ENCODE data around the gene OGA.

The OGA gene
- 473 to 498 reads per million in 2 donors for total RNA-seq

DNA sequence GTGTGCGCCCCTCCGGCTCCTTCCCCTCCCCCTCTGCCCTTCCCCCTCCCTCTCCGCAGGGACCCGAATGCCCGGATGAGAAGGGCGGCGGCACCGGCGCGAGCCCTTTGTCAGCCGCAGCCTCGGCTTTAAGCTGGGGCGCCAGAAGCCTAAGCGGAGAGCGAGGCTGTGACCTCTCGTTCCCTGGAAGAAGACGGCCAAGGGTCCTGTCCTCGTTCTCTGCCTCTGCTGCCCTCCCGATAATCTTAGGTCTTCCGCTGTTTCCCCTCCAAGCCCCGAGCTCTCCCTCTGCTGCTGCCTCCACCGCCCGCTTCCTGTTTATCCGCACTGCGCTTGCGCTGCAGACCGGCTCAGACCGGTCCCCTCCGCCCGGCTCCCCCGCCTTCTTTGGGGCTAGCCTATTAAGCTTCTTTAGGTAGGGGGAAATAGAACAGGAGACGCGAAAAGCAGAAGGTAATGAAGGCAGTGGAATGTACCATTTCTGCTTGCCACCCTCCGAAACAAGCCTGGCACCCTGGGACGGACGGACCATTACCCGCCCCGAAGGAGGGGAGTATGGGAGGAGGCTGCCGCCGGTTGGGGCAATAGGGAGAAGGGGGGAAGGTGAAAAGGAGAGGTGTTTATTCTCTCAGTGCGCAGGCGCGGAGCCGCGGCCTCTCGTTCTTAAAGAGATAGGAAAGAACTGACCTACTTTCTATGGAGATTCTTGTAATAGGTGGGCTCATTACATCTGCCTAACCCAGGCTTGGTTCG, at the start of gene OGA:
OGA (minus strand) TSS at position 326 of the 753 bp plus-strand sequence. CDS start 422 bp downstream, outside the sequence.
- peak; percentile 95 to 100 (median 98) for DNase-seq

DNA sequence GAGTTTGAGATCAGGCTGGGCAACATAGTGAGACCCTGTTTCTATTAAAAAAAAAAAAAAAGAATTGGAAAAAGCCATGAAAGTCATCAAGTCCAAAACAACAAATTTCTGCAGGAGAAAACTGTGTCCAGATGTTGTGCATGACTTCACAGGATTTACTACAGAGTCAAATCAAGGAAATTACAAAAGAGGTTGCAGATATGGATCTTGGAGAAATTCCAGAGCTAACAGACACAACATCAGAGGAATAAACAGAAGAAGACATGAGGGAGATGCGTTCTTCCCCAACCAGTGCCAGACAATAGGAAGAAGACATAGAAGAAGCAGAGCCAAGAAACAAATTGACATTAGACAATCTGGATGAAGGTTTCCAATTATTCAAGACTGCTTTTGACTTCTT, 49.7 kb upstream of the OGA start:
- no peak for DNase-seq

DNA sequence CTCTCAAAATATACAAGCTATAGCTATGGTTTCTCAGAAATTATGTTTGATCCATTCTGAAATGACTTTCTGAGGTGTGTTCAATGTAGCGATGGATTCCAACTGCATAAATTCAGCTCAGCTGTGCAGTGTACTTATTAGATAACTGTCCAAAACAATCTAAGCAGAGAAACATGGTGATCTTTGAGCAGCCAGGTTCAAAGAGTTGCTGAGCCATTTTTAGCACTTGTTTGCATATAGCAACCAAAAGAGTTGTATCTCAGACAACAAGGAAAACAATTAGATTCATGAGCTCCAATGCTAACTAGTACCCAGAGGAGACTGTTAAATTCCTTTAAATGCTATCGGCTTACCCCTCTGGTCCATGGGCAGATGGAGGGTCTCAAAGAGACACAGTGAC, 41.3 kb upstream of the OGA start:
- no peak for DNase-seq

DNA sequence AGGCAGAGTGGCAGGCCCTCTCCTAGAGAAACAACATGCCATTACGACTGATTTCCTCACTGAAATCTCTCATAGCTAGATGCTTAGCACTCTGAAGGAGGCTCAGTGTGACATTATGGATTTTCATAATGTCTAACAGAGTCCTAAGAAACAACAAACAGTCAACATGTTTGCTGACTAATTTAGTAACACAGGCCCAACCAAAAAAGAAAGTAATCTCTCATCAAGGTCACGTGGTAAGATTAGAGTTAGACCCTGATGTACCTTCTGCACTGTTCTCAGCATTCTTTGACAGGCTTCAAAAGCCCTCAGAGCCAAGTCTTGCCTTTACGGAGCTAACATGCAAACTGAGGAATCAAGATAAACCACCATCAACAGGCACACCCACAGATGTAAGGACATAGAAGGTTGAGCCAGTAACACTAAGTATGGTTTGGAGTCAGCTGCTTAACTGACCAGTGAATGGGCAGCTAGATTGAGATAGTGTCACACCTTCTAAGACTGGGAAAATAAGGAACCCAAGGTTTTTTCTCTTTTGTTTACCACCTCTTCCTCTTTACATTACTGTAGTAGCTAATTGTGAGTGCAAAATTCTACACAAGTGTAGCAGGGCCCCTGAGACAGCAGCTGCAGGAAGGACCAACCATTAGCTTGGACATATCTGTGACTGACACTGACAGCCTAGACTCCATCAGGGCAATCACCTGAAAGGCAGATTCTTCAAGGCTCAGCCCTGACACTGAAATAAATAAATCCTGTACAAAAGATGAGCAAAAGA, 40.7 kb upstream of the OGA start:
- peak in 1 of 5 experiments; percentile 86 for DNase-seq

GRCh38 chr10:101857802-101858476, 39.7 kb upstream of the OGA start:
- no peak for DNase-seq

GRCh38 chr10:101856626-101857025, 38.4 kb upstream of the OGA start:
- DNase-seq, result no peak

DNA sequence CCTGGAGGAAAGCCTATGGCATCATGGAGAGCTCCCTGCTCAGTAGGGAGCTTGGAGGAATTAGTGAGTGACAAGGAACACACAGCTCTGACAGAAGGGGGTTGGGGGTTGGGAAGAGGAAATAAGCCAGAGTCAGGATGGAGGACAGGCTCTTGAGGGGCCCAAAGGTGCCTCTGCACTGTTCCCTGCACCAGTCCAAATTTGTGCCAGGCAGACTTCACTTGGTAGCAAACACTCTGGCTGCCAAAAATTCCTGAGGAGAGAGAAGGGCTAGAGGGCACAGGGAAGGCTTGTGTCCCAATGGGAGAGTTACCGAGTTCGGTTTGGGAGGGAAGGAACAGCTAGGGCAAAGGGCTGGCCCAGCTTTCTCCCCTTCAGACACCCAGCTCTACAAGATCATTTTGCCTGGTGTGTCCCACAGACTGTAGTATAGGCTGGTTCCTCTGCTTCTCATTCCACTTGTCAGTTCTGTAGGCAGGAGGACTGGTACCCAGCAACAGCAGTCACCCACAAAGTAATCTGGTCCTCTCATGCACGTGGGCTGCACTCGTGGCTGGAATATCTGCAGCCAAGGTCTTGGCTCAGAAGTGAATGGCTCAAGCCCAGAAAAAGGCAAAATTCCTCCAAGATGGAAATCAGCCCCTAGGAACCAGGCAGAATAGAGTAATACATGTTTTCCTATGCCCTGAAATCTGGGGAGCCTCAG, 33.3 kb upstream of the OGA start:
- no peak for DNase-seq

DNA sequence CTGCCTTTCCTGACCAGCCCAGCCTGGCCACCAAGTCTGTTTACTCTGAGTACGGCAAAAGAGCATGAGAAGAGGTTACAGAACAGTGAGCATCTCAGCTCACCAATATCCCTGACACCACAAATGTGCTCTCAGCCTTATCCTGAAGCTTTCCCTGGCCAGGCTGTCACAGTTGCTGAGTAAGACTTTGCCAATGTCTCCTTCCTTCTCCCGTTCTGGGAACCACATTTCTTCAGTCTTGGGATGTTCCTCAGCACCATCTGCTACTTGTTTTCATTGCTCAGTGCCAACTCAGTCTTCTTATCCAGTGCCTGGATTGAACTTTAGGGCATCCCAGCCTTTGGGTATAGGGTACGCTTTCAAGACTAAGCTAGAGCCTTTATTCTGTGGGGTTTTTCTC, 32.5 kb upstream of the OGA start:
- no peak for DNase-seq

GRCh38 chr10:101848894-101849351, 30.7 kb upstream of the OGA start:
- no peak for DNase-seq

- no peak for DNase-seq
Observed at GRCh38 chr10:101848408-101848807, 30.2 kb upstream of the OGA start.

- DNase-seq, result no peak
Observed at GRCh38 chr10:101845893-101846292, 27.6 kb upstream of the OGA start.

DNA sequence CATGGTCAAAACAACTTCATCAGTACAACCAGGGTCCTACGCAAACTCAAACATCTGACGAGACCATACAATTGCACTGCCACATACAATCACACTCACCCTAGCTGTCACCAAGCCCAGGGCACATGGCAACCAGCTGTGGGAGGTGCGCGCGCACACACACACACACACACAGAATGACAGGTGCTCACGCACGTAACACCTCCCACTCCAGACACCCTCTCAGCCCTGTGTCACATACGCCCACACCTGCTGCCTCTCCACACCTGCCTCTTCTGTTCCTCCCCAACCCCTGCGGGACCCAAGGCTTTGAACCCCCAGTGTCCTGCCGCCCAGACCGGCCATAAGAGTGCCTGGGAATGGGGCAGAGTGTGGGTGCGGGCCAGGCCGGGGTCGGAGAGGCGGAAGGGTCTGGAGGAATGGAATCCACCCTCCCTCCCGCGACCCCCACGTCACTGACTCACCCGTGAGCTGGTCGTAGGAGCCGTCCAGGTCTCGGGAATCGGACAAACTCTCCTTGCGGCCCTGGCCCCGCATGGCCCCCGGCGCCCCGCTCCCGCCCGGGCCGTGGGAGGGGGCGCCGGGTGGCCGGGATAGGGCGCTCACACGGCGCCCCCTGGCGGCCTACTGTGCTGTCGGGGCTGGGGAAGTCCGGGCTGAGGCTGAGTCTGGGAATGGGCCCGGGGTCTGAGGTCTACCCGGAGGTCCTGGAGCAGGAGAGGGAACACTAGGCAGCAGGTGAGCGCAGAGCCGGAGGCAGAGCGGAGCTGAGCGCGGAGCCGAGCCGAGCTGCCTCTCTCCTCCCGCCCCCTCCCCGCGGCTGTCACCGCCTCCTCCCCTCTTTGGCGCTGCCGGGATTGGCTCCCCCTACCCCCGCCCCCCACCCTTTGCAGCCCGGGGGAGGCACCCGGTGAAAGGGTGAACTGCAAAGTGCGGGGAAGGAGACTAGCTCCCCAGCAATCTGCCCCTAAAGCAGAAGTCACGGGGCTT, 25.1 kb upstream of the OGA start, which contains the start of gene KCNIP2:
KCNIP2 (minus strand) TSS at position 769 of the 990 bp plus-strand sequence; CDS start at position 537, 232 bp downstream.
- peak; percentile 43 to 67 (median 47) for DNase-seq

DNA sequence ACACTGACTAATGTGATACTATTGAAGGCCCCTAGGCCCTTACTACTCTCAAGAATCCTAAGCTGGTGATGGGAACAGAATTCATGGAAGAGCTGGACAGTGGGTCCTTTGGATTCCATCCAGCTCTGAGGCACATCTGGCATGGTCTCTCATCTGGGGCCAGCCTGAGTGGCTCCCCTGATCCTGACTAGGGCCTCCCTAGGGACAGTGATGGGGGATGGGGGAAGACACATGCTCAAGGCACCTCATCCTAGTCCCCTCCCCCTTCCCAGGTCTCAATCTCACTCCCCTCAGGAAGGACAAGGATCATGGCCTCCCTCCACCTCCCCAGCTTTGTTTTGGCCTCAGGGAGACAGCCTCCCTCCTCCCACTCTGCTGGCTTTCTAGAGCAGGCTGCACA, 23.6 kb upstream of the OGA start:
- DNase-seq, result no peak

DNA sequence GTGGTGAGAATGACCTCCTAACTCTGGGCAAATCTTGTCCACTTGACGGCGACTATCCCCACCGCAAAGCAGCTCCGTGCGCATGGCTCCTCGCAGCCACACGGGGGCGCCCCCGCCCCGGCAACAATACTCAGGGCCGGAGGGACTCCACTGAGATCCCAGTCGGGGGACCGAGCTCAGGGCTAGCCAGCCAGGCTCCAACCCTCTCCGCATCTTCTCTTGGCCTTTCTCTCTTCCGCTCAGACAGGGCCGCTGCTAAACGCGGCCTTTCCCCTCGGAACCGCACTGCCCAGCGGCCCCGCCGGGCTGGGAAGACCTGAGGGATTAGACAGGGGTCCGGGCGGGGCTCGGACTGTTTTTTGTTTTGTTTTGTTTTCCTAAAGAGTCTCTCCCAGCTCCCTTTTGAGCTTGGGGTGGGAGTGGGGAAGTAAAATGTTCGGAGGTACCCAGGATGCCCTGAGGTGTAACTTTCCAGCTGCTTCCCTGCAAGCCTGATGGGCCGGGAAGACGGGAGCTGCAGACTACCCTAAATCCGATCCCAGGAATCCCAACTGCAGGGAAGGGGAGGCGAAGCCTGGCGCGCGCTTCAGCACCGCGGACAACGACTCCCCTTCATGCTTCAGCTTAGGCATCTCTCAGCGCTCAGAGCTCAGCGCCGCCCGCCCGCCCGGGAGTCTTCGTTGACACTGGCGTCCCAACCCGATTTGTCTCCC, 22.7 kb upstream of the OGA start:
- peak; percentile 50 to 74 (median 65) for DNase-seq

- peak in 1 of 5 experiments; percentile 51 for DNase-seq
Observed at GRCh38 chr10:101840102-101840684, 21.9 kb upstream of the OGA start.

- peak; percentile 38 to 64 (median 50) for DNase-seq
Observed at GRCh38 chr10:101839416-101840063, 21.3 kb upstream of the OGA start.

DNA sequence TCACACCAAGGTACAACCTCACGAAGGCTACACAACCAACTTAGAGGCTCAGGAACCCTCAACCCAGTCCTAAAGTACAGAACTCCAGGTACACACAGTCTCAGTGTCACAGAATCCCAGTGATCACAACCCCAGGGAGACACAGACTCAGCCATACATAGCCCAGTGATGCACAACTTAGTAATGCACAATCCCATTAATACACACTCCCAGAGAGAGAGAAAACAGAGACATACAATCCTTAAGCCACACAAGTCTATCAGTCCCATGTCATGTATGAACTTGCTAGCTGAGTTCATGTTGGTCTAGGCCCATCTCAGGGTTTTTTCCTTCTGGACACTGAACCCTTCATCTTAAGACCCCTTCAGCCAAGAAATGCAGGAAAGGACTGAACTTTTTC, 20.8 kb upstream of the OGA start:
- DNase-seq, result no peak

DNA sequence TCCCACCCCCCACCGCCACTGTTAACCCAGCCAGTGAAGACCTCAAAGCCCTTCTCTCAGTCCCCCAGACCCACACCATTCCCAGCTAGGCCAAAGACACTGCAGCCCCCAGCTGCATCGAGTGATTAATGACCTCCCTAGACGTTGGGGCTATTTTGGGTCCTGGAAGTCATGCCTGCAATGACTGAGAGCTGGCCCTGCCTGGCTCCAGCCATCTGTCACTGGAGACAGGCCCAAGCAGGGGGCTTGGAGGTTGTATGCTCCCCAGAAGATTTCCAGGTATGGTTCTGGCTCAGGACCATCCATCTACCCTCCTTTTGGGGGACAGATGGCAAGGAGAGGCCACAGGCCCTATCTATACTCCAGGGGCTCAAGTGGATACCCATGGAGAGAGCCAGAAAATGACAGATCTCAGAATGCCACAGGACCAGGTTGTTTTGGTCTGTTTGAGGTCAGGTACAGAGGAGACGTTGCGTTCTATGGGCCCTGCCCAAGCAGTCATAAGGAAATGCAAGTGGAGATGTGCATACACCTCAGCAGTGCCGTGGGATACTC, 20.2 kb upstream of the OGA start:
- no peak for DNase-seq

GRCh38 chr10:101837748-101838147, 19.5 kb upstream of the OGA start:
- DNase-seq, result no peak
